ENCODE data around the gene DHX32.
A peak's percentile ranks its signal among the peaks of the same experiment; 100 is the strongest.

DHX32 gene

GRCh38 chr10:125801574-125801973 is 79.5 kb downstream of the DHX32 start:
- no peak for DNase-seq

- DNase-seq = no peak
Measured at GRCh38 chr10:125799451-125800182, 81.5 kb downstream of the DHX32 start.

GRCh38 chr10:125797994-125798662 is 83.0 kb downstream of the DHX32 start:
- no peak for DNase-seq

- no peak for DNase-seq
Measured at GRCh38 chr10:125797424-125797823, 83.7 kb downstream of the DHX32 start.

GRCh38 chr10:125795637-125796190 is 85.4 kb downstream of the DHX32 start:
- no peak for DNase-seq

- DNase-seq = no peak
Measured at GRCh38 chr10:125795128-125795527, 86.0 kb downstream of the DHX32 start.

GRCh38 chr10:125792342-125793300 is 88.5 kb downstream of the DHX32 start:
- DNase-seq = no peak

- peak in 1 of 5 donors; percentile 21 for DNase-seq
Measured at GRCh38 chr10:125788156-125789034, 92.7 kb downstream of the DHX32 start.
